ENCODE results near the gene POLR3E. TPM values are rescaled to one million over a fixed set of nuclear protein-coding genes. Genes with fewer than 3 reads are reported as not detected.

POLR3E gene
- total and polyA plus RNA-seq, 12 donors = 22.3 to 40.7 (median 30.6) TPM

DNA sequence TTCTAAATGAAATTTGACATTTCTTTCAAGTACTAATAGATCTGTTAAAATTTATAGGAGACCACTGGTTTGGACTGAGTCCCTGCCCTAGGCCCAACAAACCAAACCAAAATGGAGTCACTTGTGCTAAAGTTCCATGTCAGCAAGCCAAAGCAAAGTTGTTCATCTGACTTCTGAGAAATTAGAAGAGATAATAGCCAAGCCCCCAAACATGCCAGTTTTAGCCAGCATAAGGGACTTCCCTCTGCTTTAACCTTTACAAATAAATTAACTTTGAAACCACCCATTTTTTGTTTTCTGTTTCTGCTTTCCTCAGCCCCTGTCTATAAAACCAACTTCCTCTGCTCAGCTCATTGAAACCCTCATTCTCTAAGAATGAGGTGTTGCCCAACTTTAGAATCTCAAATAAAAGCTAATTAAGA is 58.3 kb downstream of the POLR3E start:
- Histone ChIP-seq H3K36me3 (peaks cover 0 to 41% (median 0%) of the 10 kb centered on the region in 9 donors), H3K27me3 (no peaks in the 10 kb centered on the region), H3K9me3 (no peaks in the 10 kb centered on the region), H3K27ac (peak overlapping the region in 1 of 10 donors; percentile 2), H3K4me3 (no peak overlapping the region), H3K4me1 (peaks cover 0 to 46% (median 8%) of the 10 kb centered on the region in 9 donors)
- TF ChIP-seq, protein P1, sequence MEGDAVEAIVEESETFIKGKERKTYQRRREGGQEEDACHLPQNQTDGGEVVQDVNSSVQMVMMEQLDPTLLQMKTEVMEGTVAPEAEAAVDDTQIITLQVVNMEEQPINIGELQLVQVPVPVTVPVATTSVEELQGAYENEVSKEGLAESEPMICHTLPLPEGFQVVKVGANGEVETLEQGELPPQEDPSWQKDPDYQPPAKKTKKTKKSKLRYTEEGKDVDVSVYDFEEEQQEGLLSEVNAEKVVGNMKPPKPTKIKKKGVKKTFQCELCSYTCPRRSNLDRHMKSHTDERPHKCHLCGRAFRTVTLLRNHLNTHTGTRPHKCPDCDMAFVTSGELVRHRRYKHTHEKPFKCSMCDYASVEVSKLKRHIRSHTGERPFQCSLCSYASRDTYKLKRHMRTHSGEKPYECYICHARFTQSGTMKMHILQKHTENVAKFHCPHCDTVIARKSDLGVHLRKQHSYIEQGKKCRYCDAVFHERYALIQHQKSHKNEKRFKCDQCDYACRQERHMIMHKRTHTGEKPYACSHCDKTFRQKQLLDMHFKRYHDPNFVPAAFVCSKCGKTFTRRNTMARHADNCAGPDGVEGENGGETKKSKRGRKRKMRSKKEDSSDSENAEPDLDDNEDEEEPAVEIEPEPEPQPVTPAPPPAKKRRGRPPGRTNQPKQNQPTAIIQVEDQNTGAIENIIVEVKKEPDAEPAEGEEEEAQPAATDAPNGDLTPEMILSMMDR (IDR thresholded peaks at IDR 0.05) = no peak
- DNase-seq = no peak
- intact Hi-C loops (cut with DNase I) = no loop called here
- ATAC-seq = no peak

DNA sequence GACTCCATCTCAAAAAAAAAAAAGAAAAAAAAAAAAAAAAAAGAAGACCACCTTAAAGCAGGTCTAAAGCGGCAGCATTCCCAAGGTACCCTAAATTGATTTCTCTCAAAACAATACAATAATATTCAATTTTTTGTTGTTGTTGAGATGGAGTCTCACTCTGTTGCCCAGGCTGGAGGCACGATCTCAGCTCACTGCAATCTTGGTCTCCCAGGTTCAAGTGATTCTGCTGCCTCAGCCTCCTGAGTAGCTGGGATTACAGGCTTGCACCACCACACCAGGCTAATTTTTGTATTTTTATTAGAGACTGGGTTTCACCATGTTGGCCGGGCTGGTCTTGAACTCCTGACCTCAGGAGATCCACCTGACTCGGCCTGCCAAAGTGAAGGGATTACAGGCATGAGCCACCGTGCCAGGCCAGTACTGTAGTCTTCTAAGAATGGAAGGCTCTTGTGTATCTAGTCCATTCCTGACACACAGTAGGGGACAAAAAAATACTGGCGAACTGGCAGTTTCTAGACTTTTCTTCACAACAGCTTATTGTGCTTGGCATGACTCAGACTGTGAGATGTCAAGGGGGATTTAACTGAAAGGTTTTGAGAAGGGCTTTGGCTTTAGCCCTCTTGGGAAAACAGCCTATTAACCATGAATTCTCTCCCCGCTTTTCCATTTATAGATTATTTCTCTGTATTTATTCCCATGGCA is 59.9 kb downstream of the POLR3E start:
- H3K36me3 ChIP-seq = peaks cover 0 to 54% (median 0%) of the 10 kb centered on the region in 9 donors
- H3K9me3 ChIP-seq = no peaks in the 10 kb centered on the region
- H3K4me3 ChIP-seq = no peak overlapping the region
- peaks cover 0 to 50% (median 8%) of the 10 kb centered on the region in 9 donors for H3K4me1 ChIP-seq
- ATAC-seq (no peak), DNase-seq (no peak)
- H3K27me3 ChIP-seq = no peaks in the 10 kb centered on the region
- peak overlapping the region in 1 of 10 donors; percentile 74 for H3K27ac ChIP-seq
- 90 to 91% methylated on average over 7 of the region's 7 CpGs for WGBS, 2 donors
- intact Hi-C loops (cut with DNase I) = no loop called here
- TF ChIP-seq, protein P1 (IDR thresholded peaks at IDR 0.05) = no peak

DNA sequence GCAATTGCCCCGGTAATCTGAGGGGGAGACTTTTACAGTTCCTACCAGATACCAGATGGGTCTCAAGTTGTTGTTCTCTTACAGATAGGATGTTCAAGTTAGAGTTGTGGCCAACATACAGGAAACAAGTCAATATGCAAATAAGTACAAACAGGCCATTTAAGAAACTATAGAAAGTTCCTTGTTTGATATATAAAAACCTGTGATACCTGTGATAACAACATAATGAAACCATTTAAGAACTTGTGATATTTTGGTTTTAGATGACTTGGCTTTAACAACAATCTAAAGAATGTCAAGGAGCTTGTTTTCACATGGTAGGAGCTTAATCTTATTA is 60.4 kb downstream of the POLR3E start:
- DNase-seq = no peak
- ATAC-seq = no peak
- intact Hi-C loops (cut with DNase I) = no loop called here
- TF ChIP-seq, protein P1 (IDR thresholded peaks at IDR 0.05) = no peak
- Histone ChIP-seq H3K4me3 (no peak overlapping the region), H3K4me1 (peaks cover 0 to 45% (median 8%) of the 10 kb centered on the region in 9 donors), H3K36me3 (peaks cover 0 to 55% (median 3%) of the 10 kb centered on the region in 9 donors), H3K27me3 (no peaks in the 10 kb centered on the region), H3K9me3 (no peaks in the 10 kb centered on the region), H3K27ac (peak overlapping the region in 1 of 10 donors; percentile 74)
- WGBS, 2 donors = 70 to 75% methylated on average over 1 of the region's 1 CpG

DNA sequence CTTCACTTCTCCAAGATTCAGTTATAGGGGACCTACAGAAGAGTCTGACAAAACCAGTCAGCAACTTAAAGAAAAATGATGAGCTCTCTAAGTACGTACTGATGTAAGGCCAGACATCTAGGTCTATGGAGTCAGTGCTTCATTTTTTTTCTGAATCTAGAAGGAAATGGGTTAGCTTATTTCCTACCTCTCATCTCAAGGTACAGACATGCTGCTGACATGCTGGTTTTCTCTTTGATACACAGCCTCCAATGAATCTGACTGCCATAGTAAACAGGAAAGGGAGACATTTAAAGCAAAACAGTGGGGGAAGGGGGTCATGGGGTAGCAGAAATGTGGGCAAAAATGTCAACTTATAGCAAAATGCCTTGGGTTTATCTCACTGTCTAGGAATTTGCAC is 60.8 kb downstream of the POLR3E start:
- intact Hi-C loops (cut with DNase I) = no loop called here
- DNase-seq (no peak), ATAC-seq (peak in 1 of 8 donors; percentile 16)
- Histone ChIP-seq H3K36me3 (peaks cover 0 to 57% (median 7%) of the 10 kb centered on the region in 9 donors), H3K27me3 (no peaks in the 10 kb centered on the region), H3K27ac (peak overlapping the region in 1 of 10 donors; percentile 74), H3K9me3 (no peaks in the 10 kb centered on the region), H3K4me1 (peaks cover 0 to 41% (median 8%) of the 10 kb centered on the region in 9 donors), H3K4me3 (no peak overlapping the region)
- WGBS, 2 donors = 86 to 92% methylated on average over 1 of the region's 1 CpG
- TF ChIP-seq, protein P1 (IDR thresholded peaks at IDR 0.05) = no peak

Measured in heart right ventricle (tissue), 16 donors.